RPMI7951 (cell line): Measurements from ENCODE around the gene SLC12A1. TPM values are rescaled to one million over a fixed set of nuclear protein-coding genes. Genes with fewer than 3 reads are reported as not detected.

Experiments used
- DNase-seq: peaks from one replicate; pipeline ENCODE4 v3.0.0-alpha.2; 2012; ENCODE audit warnings: low read depth
- total RNA-seq: library from RNA; depleted of rRNA; stranded (reverse); fragments of >200 nt; shearing (Covaris generic); gene quantifications from 2 replicates; pipeline ENCODE4 v1.2.3, GENCODE V29; 2014

The SLC12A1 gene
- total RNA-seq, 1 experiment from 2014 or later: not detected

GRCh38 chr15:48242015-48242414 lies 35.9 kb downstream of the SLC12A1 start:
- no peak for DNase-seq

- DNase-seq: no peak
Measured at GRCh38 chr15:48242535-48242934, 36.4 kb downstream of the SLC12A1 start.

- DNase-seq: no peak
Measured at GRCh38 chr15:48244921-48245320, 38.8 kb downstream of the SLC12A1 start.

- DNase-seq: no peak
Measured at GRCh38 chr15:48248414-48248813, 42.3 kb downstream of the SLC12A1 start.

DNA sequence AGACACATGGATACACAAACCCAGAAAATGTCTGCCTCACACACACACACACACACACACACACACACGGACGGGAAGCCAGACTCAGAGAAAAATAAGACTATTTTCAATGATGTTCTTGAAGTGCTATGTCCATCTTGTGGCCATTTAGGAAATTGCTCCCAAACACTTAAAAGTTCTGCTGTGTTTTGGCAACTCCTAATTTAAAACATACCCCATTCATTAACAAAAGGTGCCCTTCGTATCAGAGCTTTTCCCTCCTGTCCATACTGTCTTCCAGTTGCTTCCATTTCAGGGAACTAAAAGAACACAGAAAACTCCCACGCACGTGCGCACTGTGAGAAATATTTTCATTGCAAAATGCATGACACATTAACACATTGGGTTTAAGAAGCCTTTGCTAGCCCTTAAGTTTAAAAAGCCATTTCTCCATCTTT lies 44.6 kb downstream of the SLC12A1 start:
- DNase-seq: peak; percentile 75

DNA sequence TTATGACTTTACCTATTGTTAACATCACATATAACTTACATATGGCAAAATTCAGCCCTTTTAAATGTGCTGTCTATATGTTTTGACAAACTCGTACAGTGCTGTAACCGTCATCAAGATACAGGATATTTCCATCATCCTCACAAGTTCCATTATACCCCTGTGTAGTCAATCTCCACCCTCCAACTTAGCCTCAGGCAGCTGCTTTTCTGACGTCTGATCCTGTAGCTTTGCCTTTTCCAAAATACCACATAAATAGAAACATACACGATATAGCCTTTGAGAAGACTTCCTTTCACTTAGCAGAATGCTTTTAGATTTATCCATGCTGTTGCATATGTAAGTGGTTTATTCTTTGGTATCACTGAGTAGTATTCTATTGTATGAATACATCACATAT lies 47.1 kb downstream of the SLC12A1 start:
- DNase-seq: peak; percentile 15

- no peak for DNase-seq
Measured at GRCh38 chr15:48265135-48265534, 59.0 kb downstream of the SLC12A1 start.

DNA sequence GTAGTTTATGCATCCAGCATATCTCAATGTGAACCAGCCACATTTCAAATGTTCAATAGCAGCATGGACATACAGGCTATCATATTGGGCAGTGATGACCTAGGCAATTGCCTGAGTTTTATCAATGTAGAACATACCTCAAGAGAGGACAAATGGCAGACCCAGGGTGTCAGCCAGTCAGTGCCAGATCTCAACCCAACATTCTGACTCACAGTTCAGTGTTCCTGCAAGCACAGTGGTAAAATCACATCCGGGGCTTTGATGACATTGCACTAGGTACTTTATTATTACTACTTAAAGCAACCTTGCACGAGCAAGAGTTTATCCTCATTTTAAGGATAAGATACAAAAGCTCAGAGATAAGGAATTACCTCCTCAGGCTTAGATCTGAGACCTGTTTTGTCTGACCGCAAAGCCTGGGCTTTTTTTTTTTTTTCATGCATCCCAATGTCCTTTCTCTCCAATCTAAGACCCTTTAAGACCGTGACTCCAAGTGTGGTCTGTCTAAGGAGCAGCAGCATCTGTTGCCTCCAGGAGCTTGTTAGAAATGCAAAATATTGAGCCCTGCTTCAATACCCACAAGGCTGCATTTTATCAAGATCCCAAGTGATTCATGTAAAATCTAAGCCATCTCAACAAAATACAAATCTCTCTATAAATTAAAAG lies 60.1 kb downstream of the SLC12A1 start:
- DNase-seq: peak; percentile 16

DNA sequence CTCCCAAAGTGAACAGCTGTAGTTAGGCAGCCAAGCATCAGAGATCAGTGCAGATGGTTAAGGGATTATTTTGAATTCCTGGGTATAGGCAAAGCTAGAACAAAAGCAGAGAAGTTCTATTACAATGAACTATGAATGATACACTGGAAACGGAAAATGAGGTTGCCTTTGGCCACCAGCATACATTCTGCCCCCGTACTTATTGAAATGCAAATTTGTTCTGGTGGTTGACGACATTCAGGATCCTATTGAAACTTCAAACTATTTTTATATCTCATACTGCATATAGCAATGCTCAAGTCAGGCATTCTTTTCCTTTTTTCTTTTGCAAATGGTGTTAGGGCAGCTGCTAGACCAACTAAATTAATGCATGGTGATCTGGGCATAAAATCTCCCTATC lies 61.7 kb downstream of the SLC12A1 start:
- no peak for DNase-seq

DNA sequence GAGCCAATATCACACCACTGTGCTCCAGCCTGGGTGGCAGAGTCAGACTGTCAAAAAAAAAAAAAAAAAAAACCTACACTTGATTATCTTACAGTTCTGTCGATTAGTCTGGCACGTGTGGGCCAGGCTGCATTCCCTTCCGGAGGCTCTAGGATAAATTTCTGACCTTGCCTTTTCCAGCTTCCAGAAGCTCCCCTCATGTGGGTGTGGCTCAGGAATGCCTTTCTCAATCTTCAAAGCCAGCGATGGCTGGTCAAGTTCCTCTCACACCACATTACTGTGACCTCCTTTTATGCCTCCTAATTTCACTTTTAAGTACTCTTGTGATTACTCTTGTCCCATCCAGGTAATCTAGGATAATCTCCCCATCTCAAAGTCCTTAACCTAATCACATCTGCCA lies 66.9 kb downstream of the SLC12A1 start:
- no peak for DNase-seq

DNA sequence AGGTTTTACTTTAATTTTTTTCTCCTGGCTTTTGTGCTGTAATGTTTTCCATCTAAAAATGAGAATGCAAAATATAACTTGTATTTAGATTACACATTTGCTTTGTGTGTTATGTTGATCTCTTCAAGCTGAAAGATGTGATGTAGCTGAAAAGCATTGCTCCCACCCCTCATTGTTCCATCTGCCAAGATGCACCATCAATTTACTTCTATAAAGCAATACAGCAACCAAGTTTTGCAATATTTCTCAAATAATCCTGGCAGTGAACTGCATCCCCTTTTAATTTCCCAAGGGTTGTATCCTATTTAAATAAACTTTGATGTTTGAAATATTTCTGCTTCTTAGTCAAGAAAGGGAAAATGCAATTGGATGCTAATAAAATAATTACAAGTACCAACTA lies 72.6 kb downstream of the SLC12A1 start:
- no peak for DNase-seq

DNA sequence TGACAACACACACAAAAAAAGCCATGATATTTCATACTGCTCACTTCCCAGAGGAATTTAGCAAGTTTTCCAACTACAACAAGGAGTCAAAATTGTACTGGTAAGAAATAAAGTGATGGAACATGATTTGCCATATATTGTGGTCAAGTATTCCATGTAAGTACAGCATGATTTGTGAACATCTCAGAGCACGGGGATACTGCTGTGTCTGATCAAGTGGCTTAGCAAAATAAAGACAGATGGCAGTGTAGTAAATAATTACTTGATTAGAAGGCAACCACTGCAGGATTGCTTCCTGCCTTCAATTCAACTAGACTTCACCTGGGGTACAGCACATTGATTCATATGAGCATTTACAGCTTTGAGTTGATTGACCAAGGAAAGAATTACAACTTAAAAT lies 73.5 kb downstream of the SLC12A1 start:
- no peak for DNase-seq

GRCh38 chr15:48281674-48282073 lies 75.6 kb downstream of the SLC12A1 start:
- no peak for DNase-seq

GRCh38 chr15:48282216-48282615 lies 76.1 kb downstream of the SLC12A1 start:
- DNase-seq: no peak

- DNase-seq: no peak
Measured at GRCh38 chr15:48283396-48284145, 77.5 kb downstream of the SLC12A1 start.

GRCh38 chr15:48285329-48286214 lies 79.5 kb downstream of the SLC12A1 start:
- peak; percentile 70 for DNase-seq

GRCh38 chr15:48289628-48290027 lies 83.5 kb downstream of the SLC12A1 start:
- peak; percentile 15 for DNase-seq

DNA sequence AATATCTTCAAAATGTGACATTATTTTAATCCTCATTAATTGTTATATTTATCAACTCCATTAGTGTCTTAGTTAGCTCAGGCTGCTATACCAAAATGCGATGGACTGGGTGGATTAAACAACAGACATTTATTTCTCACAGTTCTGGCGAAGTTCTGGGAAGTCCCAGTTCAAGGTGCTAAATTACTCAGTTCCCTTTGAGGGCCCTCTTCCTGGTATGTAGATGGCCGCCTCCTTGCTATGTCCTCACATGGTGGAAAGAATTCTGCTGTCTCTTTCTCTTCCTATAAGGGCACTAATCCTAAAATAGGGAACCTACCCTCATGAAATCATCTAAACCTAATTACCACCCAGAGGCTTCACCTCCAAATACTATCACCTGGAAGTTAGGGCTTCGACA lies 86.4 kb downstream of the SLC12A1 start:
- no peak for DNase-seq

DNA sequence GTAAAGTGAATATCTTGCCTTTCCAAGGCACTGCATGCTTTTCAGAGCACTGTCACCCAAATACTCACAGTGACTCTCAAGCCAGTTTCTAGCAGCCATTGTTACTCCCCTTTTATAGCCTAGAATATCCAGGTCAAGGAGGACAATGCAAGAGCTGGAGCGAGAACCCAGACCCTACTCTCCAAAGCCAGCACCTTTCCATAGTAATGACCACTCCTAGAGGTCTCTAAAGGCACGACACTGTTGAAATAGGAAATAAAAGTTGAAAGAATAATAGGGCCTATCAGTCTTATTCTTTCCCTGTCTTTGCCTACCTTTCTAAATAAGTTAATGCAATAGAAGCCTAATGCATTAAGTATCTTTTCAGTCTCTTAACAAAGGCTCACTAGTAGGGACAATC lies 91.6 kb downstream of the SLC12A1 start:
- no peak for DNase-seq

DNA sequence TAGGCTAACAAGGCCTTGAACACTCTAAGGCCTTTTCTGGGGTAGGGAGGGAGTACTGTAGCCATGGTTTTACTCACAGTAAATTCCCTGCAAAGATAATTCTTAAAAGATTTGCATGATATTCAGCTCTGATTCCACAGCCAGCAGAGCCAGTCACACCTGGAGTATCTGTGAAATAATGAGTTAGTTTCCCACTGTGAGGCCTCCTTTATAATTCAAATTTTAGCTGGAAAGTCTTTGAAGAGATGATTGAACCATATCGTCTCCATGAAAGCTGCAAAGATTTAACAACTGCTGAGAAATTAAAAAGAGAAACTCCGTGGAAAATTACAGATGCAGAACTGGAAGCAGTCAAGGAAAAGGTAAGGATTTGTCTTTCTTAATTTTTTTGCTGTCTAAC lies 92.8 kb downstream of the SLC12A1 start:
- DNase-seq: no peak

- no peak for DNase-seq
Measured at GRCh38 chr15:48300038-48300437, 93.9 kb downstream of the SLC12A1 start.

GRCh38 chr15:48304398-48304797 lies 98.3 kb downstream of the SLC12A1 start:
- no peak for DNase-seq
